Hepatocyte (in vitro differentiated cells): ENCODE measurements around the gene BATF3. TPM values are rescaled to one million over a fixed set of nuclear protein-coding genes. Genes with fewer than 3 reads are reported as not detected.

ENCODE experiments used
- DNase-seq: peaks from one replicate; pipeline ENCODE4 v3.0.0-alpha.2; 2016; ENCODE audit warnings: low spot score
- H2AFZ ChIP-seq: fragments of 200-600 bp; sonication (generic); 2 replicates; pipeline ENCODE4 v1.6.0; 2016; ENCODE audit warnings: antibody characterized with exemption, mild to moderate bottlenecking
- H3K27ac ChIP-seq: fragments of 200-600 bp; sonication (generic); 2 replicates; pipeline ENCODE4 v1.5.1; 2016; ENCODE audit warnings: mild to moderate bottlenecking
- H3K27me3 ChIP-seq: fragments of 200-600 bp; sonication (generic); 2 replicates; pipeline ENCODE4 v1.6.1; 2016
- H3K36me3 ChIP-seq: fragments of 200-600 bp; sonication (generic); replicated peaks from 2 replicates; pipeline ENCODE4 v1.5.1; 2016; ENCODE audit warnings: low read depth; ENCODE audit not compliant: insufficient read depth
- H3K4me1 ChIP-seq: fragments of 200-600 bp; sonication (generic); 2 replicates; pipeline ENCODE4 v1.5.1; 2016; ENCODE audit warnings: mild to moderate bottlenecking, moderate library complexity; ENCODE audit not compliant: insufficient read depth
- H3K4me2 ChIP-seq: fragments of 200-600 bp; sonication (generic); 2 replicates; pipeline ENCODE4 v1.6.0; 2016
- H3K4me3 ChIP-seq: fragments of 200-600 bp; sonication (generic); 2 replicates; pipeline ENCODE4 v1.5.1; 2016; ENCODE audit warnings: mild to moderate bottlenecking
- H3K79me2 ChIP-seq: fragments of 200-600 bp; sonication (generic); 2 replicates; pipeline ENCODE4 v1.6.0; 2017; ENCODE audit warnings: mild to moderate bottlenecking
- H3K9me2 ChIP-seq: fragments of 200-600 bp; sonication (generic); replicated peaks from 2 replicates; pipeline ENCODE4 v1.6.0; 2017; ENCODE audit warnings: mild to moderate bottlenecking; ENCODE audit not compliant: insufficient read depth
- H3K9me3 ChIP-seq: fragments of 200-600 bp; sonication (generic); 2 replicates; pipeline ENCODE4 v1.5.1; 2016; ENCODE audit warnings: low read depth, mild to moderate bottlenecking
- H4K20me1 ChIP-seq: fragments of 200-600 bp; sonication (generic); 2 replicates; pipeline ENCODE4 v1.6.0; 2016; ENCODE audit warnings: mild to moderate bottlenecking; ENCODE audit not compliant: insufficient read depth, poor library complexity, severe bottlenecking
- EZH2 ChIP-seq: fragments of 200-600 bp; sonication (generic); IDR thresholded peaks from 2 replicates; pipeline ENCODE4 v1.6.1; 2016; ENCODE audit warnings: antibody characterized with exemption, mild to moderate bottlenecking, borderline replicate concordance
- EZH2phosphoT487 ChIP-seq: fragments of 200-600 bp; sonication (generic); IDR thresholded peaks from one replicate; pipeline ENCODE4 v1.6.1; 2018; ENCODE audit warnings: antibody characterized with exemption, mild to moderate bottlenecking, low read depth, moderate library complexity; ENCODE audit not compliant: unreplicated experiment, severe bottlenecking
- WGBS: methylation state at CpG from one replicate; pipeline ENCODE4 v1.1.6; 2016; ENCODE audit warnings: low lambda C conversion rate; ENCODE audit errors: missing lambda C conversion rate; 5-methylcytosine and 5-hydroxymethylcytosine counted together
- polyA plus RNA-seq: library from polyadenylated mRNA; unstranded; fragments of >200 nt; fragmentation: Nextera tagmentation; extraction: Ambion mirVana; gene quantifications from 2 replicates; pipeline ENCODE4 v1.2.1, GENCODE V29; 2016
- total RNA-seq: library from RNA; depleted of rRNA; stranded (reverse); fragments of >200 nt; gene quantifications from 2 replicates; pipeline ENCODE4 v1.2.3, GENCODE V29; 2014
- TF ChIP-seq, protein P1 (sequence below): fragments of 200-600 bp; sonication (generic); IDR thresholded peaks from 2 replicates; pipeline ENCODE4 v1.5.1; 2016; ENCODE audit warnings: antibody characterized with exemption, mild to moderate bottlenecking; ENCODE audit not compliant: poor library complexity

BATF3 gene
- total and polyA plus RNA-seq, 2 experiments from 2014 or later, result 3.5 TPM; not detected in 1

DNA sequence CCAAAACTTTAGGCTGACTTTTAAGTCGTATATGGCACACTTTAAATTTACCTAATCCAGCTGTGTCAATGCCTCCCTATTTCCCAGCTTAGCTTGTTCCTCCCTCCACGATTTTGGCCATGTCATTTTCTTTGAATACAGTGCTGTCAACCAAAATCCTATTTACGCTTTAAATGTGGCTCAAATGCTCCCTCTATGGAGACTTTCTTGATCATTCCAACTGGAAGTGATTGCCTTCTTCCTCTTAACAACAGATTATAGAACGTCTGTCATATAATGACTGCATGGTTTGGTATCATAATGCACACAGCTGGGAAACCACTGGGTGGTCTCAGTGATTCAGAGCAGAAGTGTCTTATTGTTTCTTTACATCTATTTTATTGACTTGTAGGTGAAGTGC is 18.9 kb upstream of the BATF3 start:
- H3K9me2 ChIP-seq, result no peaks in the 10 kb centered on the region
- no peaks in the 10 kb centered on the region for H3K36me3 ChIP-seq
- no peak overlapping the region for H3K4me2 ChIP-seq
- DNase-seq, result no peak
- no peak overlapping the region for H2AFZ ChIP-seq
- H3K27me3 ChIP-seq, result peaks cover 10% of the 10 kb centered on the region
- 32% methylated on average over 4 of the region's 4 CpGs for WGBS
- no peak overlapping the region for H3K27ac ChIP-seq
- H3K9me3 ChIP-seq, result no peaks in the 10 kb centered on the region
- H4K20me1 ChIP-seq, result no peaks in the 10 kb centered on the region
- H3K79me2 ChIP-seq, result no peaks in the 10 kb centered on the region
- no peaks in the 10 kb centered on the region for H3K4me1 ChIP-seq
- no peak for TF ChIP-seq EZH2phosphoT487
- TF ChIP-seq, protein P1, sequence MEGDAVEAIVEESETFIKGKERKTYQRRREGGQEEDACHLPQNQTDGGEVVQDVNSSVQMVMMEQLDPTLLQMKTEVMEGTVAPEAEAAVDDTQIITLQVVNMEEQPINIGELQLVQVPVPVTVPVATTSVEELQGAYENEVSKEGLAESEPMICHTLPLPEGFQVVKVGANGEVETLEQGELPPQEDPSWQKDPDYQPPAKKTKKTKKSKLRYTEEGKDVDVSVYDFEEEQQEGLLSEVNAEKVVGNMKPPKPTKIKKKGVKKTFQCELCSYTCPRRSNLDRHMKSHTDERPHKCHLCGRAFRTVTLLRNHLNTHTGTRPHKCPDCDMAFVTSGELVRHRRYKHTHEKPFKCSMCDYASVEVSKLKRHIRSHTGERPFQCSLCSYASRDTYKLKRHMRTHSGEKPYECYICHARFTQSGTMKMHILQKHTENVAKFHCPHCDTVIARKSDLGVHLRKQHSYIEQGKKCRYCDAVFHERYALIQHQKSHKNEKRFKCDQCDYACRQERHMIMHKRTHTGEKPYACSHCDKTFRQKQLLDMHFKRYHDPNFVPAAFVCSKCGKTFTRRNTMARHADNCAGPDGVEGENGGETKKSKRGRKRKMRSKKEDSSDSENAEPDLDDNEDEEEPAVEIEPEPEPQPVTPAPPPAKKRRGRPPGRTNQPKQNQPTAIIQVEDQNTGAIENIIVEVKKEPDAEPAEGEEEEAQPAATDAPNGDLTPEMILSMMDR, result peak; percentile 10
- H3K4me3 ChIP-seq, result no peak overlapping the region

DNA sequence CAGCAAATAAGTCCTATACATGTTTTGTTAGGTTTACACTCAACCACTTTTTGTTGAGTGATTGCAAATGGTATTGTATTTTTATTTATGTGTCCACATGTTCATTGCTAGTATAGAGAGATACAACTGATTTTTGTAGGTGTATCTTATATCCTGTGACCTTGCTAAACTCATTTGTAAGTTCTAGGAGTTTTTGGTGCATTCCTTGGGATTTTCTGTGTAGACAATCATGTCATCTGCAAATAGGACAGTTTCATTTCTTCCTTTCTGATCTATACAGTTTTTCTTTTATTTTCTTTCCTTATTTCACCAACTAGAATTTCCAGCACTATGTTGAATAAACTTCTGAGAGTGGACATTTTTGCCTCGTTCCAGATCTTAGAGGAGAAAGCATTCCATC is 16.5 kb upstream of the BATF3 start:
- Histone ChIP-seq H3K36me3 (no peaks in the 10 kb centered on the region), H2AFZ (no peak overlapping the region), H3K4me1 (no peaks in the 10 kb centered on the region), H3K27ac (no peak overlapping the region), H3K9me3 (no peaks in the 10 kb centered on the region), H3K9me2 (no peaks in the 10 kb centered on the region), H3K4me3 (no peak overlapping the region), H3K27me3 (peaks cover 10% of the 10 kb centered on the region), H3K4me2 (no peak overlapping the region), H3K79me2 (no peaks in the 10 kb centered on the region), H4K20me1 (no peaks in the 10 kb centered on the region)
- DNase-seq, result no peak
- TF ChIP-seq EZH2phosphoT487 (no peak), EZH2 (no peak)
- TF ChIP-seq, protein P1, result no peak
- WGBS, result 60% methylated on average over 1 of the region's 1 CpG

DNA sequence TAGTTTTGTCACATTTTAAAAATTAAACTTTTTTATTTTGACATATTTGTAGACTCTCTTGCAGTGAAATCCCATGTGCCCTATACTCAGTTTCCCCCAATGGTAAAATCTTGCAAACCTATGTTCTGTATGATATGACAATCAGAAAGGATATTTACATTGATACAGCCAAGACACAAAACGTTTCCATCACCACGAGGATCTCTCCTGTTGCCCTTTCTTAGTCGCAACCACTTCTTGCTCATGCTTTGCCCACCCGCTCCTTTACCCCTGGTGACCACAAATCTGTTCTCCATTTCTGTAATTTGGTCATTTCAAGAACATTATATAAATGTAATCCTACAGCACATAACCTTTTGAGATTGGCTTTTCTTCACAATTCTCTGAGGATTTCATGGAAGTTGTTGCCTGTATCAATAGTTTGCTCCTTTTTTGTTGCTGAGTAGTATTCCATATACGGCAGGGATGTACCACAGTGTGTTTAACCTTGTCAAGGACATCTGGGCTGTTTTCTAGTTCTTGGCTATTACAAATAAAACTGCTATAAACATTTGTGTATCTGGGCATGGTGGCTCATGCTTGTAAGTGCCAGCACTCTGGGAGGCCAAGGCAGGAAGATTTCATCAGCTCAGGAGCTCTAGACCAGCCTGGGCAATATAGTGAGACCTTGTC is 14.0 kb upstream of the BATF3 start:
- Histone ChIP-seq H3K27ac (no peak overlapping the region), H3K9me3 (no peaks in the 10 kb centered on the region), H3K9me2 (no peaks in the 10 kb centered on the region), H2AFZ (no peak overlapping the region), H3K79me2 (no peaks in the 10 kb centered on the region), H3K4me3 (no peak overlapping the region), H3K4me2 (no peak overlapping the region), H3K36me3 (no peaks in the 10 kb centered on the region), H3K27me3 (peaks cover 5% of the 10 kb centered on the region), H4K20me1 (no peaks in the 10 kb centered on the region), H3K4me1 (no peaks in the 10 kb centered on the region)
- TF ChIP-seq EZH2 (no peak), EZH2phosphoT487 (no peak)
- TF ChIP-seq, protein P1, result no peak
- WGBS, result 90% methylated on average over 5 of the region's 5 CpGs
- DNase-seq, result no peak
